RWPE2 (cell line): ENCODE data around the gene GNG13.

Source experiments
- ATAC-seq: fragments of 200-7000 bp; cut with Tn5 transposase; 3 replicates; pipeline ENCODE4 v1.9.1; 2021; ENCODE audit warnings: low read depth
- DNase-seq: peaks from one replicate; pipeline ENCODE4 v3.0.0-alpha.2; 2020; ENCODE audit warnings: low spot score
- H3K27ac ChIP-seq: fragments of 450-650 bp; 2 replicates; pipeline ENCODE4 v1.5.1; 2017; ENCODE audit warnings: mild to moderate bottlenecking; ENCODE audit not compliant: poor library complexity, severe bottlenecking
- H3K27me3 ChIP-seq: fragments of 250-450 bp; sonication (Bioruptor Pico); 2 replicates; pipeline ENCODE4 v1.5.1; 2021; ENCODE audit warnings: mild to moderate bottlenecking, moderate library complexity; ENCODE audit not compliant: insufficient read depth, poor library complexity, severe bottlenecking
- H3K36me3 ChIP-seq: fragments of 250-450 bp; sonication (Bioruptor Pico); 2 replicates; pipeline ENCODE4 v1.5.1; 2020; ENCODE audit warnings: low read depth, mild to moderate bottlenecking, moderate library complexity
- H3K4me1 ChIP-seq: fragments of 250-450 bp; sonication (Bioruptor Pico); 2 replicates; pipeline ENCODE4 v1.5.1; 2021; ENCODE audit warnings: mild to moderate bottlenecking, moderate library complexity; ENCODE audit not compliant: insufficient read depth, poor library complexity, severe bottlenecking
- H3K4me3 ChIP-seq: fragments of 250-450 bp; sonication (Bioruptor Pico); 2 replicates; pipeline ENCODE4 v1.5.1; 2021; ENCODE audit warnings: mild to moderate bottlenecking, moderate library complexity; ENCODE audit not compliant: severe bottlenecking
- H3K9me3 ChIP-seq: fragments of 250-450 bp; sonication (Bioruptor Pico); 2 replicates; pipeline ENCODE4 v1.5.1; 2021; ENCODE audit warnings: mild to moderate bottlenecking, moderate library complexity; ENCODE audit not compliant: severe bottlenecking
- CTCF ChIP-seq: fragments of 450-650 bp; IDR thresholded peaks from one replicate; pipeline ENCODE4 v1.5.1; 2017; ENCODE audit warnings: mild to moderate bottlenecking, moderate library complexity; ENCODE audit not compliant: poor library complexity, severe bottlenecking

GNG13 gene

DNA sequence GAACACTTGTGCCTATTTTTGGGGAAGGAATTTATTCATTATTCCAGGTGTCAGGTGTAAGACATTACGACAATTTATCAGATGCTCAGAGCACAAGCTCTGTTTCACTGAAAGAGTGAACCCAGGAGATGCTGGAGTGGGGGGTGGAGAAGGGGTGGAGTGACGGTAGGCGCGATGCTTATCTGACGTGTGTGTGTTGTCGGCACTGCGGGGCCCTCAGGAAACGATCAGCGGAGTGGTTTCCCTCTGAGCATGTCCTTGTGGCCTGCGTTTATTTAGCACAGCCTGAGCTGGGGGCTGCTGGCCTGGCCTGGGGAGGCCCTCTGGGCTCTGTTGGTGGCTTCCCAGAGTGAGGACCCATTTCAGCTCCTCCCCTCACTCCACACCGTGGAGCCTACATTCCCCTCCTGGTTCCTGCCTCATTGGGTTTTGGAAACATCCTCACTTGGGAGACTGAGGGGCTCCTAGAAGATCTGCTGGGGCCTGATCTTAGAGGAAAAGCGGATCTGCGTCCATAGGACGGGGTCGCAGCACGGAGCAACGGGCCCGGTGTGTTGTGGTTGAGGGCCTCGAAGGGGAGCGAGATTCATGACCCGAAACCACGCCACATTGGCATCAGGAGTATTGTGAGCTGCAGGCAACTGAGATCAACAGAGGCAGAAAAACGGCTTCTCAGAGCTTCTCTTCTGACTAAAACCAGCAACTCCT lies 19.0 kb upstream of the GNG13 start:
- H3K27me3 ChIP-seq, result peaks cover 14% of the 10 kb centered on the region
- H3K36me3 ChIP-seq, result no peaks in the 10 kb centered on the region
- H3K27ac ChIP-seq, result no peak overlapping the region
- H3K4me3 ChIP-seq, result no peak overlapping the region
- TF ChIP-seq CTCF, result no peak
- no peaks in the 10 kb centered on the region for H3K9me3 ChIP-seq
- no peaks in the 10 kb centered on the region for H3K4me1 ChIP-seq
- no peak for DNase-seq
- no peak for ATAC-seq

DNA sequence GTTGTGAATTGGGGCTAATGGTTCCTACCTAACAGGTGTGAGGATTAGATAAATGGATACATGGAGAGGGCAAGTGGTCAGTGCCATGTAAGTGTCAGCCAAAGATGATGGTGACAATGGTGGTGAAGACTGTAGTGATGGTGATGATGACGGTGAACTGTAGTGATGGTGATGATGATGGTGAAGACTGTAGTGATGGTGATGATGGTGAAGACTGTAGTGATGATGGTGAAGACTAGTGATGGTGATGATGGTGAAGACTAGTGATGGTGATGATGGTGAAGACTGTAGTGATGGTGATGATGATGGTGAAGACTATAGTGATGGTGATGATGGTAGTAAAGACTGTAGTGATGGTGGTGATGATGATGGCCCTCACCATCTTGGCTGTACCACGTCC lies 18.1 kb upstream of the GNG13 start:
- H3K4me1 ChIP-seq, result no peaks in the 10 kb centered on the region
- H3K36me3 ChIP-seq, result no peaks in the 10 kb centered on the region
- H3K4me3 ChIP-seq, result no peak overlapping the region
- H3K9me3 ChIP-seq, result no peaks in the 10 kb centered on the region
- H3K27ac ChIP-seq, result no peak overlapping the region
- H3K27me3 ChIP-seq, result peaks cover 20% of the 10 kb centered on the region
- DNase-seq, result no peak
- TF ChIP-seq CTCF, result no peak
- ATAC-seq, result no peak

- TF ChIP-seq CTCF, result no peak
- H3K4me1 ChIP-seq, result no peaks in the 10 kb centered on the region
- H3K27me3 ChIP-seq, result peaks cover 24% of the 10 kb centered on the region
- H3K9me3 ChIP-seq, result no peaks in the 10 kb centered on the region
- no peak overlapping the region for H3K27ac ChIP-seq
- no peaks in the 10 kb centered on the region for H3K36me3 ChIP-seq
- H3K4me3 ChIP-seq, result no peak overlapping the region
- DNase-seq (no peak), ATAC-seq (no peak)
Observed at GRCh38 chr16:818132-818531, 17.6 kb upstream of the GNG13 start.

- no peak for ATAC-seq
- H3K27me3 ChIP-seq, result peaks cover 33% of the 10 kb centered on the region
- no peak overlapping the region for H3K4me3 ChIP-seq
- H3K27ac ChIP-seq, result no peak overlapping the region
- DNase-seq, result no peak
- no peaks in the 10 kb centered on the region for H3K4me1 ChIP-seq
- no peak for TF ChIP-seq CTCF
- no peaks in the 10 kb centered on the region for H3K9me3 ChIP-seq
- H3K36me3 ChIP-seq, result no peaks in the 10 kb centered on the region
Observed at GRCh38 chr16:817001-817906, 16.7 kb upstream of the GNG13 start.

- no peak for TF ChIP-seq CTCF
- Histone ChIP-seq H3K27me3 (peaks cover 40% of the 10 kb centered on the region), H3K27ac (no peak overlapping the region), H3K9me3 (no peaks in the 10 kb centered on the region), H3K4me1 (no peaks in the 10 kb centered on the region), H3K4me3 (no peak overlapping the region), H3K36me3 (no peaks in the 10 kb centered on the region)
- ATAC-seq (no peak), DNase-seq (no peak)
Observed at GRCh38 chr16:815861-816260, 15.3 kb upstream of the GNG13 start.
